HepG2 (cell line): ENCODE data around the gene FBF1. TPM values are rescaled to one million over a fixed set of nuclear protein-coding genes. Genes with fewer than 3 reads are reported as not detected.

Experiments
- ARID5B ChIP-seq: IDR thresholded peaks from 2 replicates; pipeline ENCODE4 v1.4.0; 2020; ENCODE audit warnings: mild to moderate bottlenecking, missing genetic modification reagents
- ATF6 ChIP-seq: sonication (generic); formaldehyde crosslinking; conservative IDR thresholded peaks from 2 replicates; pipeline ENCODE4 v1.4.0; 2020; ENCODE audit warnings: missing genetic modification reagents
- ATF7-NPFF ChIP-seq: sonication (generic); formaldehyde crosslinking; IDR thresholded peaks from 2 replicates; pipeline ENCODE4 v1.8.1; 2023; ENCODE audit warnings: mild to moderate bottlenecking, low read depth, missing genetic modification reagents, moderate library complexity
- KAT7 ChIP-seq: IDR thresholded peaks from 2 replicates; pipeline ENCODE4 v1.6.1; 2018; ENCODE audit warnings: borderline replicate concordance, missing compliant biosample characterization
- LCORL ChIP-seq, 2 experiments: fragments of 450-650 bp in 1 of 2; sonication (generic) in 1 of 2; formaldehyde crosslinking in 1 of 2; IDR thresholded peaks; 2 replicates each; pipeline versions ENCODE4 v1.5.0 to v1.6.1; 2017 to 2020; ENCODE audit warnings: antibody characterized with exemption in 1 of 2, missing genetic modification reagents in 1 of 2
- NFE2L1 ChIP-seq: sonication (generic); formaldehyde crosslinking; IDR thresholded peaks from 2 replicates; pipeline ENCODE4 v1.4.0; 2020; ENCODE audit warnings: missing genetic modification reagents, mild to moderate bottlenecking, borderline replicate concordance
- NFKB2 ChIP-seq: sonication (generic); formaldehyde crosslinking; IDR thresholded peaks from 2 replicates; pipeline ENCODE4 v1.4.0; 2020; ENCODE audit warnings: missing genetic modification reagents, borderline replicate concordance
- NR0B2 ChIP-seq: sonication (generic); formaldehyde crosslinking; IDR thresholded peaks from 2 replicates; pipeline ENCODE4 v1.4.0; 2020; ENCODE audit warnings: mild to moderate bottlenecking, missing genetic modification reagents
- NR2F1 ChIP-seq, 2 experiments: fragments of 450-650 bp in 1 of 2; formaldehyde crosslinking in 1 of 2; IDR thresholded peaks; 2 replicates each; pipeline versions ENCODE4 v1.5.0 to v1.6.1; 2016 to 2020; ENCODE audit warnings: mild to moderate bottlenecking in 1 of 2, missing compliant biosample characterization in 1 of 2, missing genetic modification reagents in 1 of 2, moderate library complexity in 1 of 2
- NRL ChIP-seq: sonication (generic); formaldehyde crosslinking; IDR thresholded peaks from 2 replicates; pipeline ENCODE4 v1.5.0; 2020; ENCODE audit warnings: missing genetic modification reagents, mild to moderate bottlenecking, moderate library complexity, borderline replicate concordance
- ZKSCAN1 ChIP-seq: fragments of 150-350 bp; IDR thresholded peaks from 2 replicates; pipeline ENCODE4 v1.6.1; 2014; ENCODE audit warnings: low read length
- ZNF101 ChIP-seq: sonication (generic); formaldehyde crosslinking; IDR thresholded peaks from 2 replicates; pipeline ENCODE4 v1.4.0; 2020; ENCODE audit warnings: mild to moderate bottlenecking, low read depth, missing genetic modification reagents, borderline replicate concordance
- ZNF138 ChIP-seq: sonication (generic); formaldehyde crosslinking; IDR thresholded peaks from 2 replicates; pipeline ENCODE4 v1.5.0; 2020; ENCODE audit warnings: mild to moderate bottlenecking, low read depth, missing genetic modification reagents
- ZNF20 ChIP-seq: sonication (generic); formaldehyde crosslinking; IDR thresholded peaks from 2 replicates; pipeline ENCODE4 v1.4.0; 2020; ENCODE audit warnings: mild to moderate bottlenecking, moderate library complexity, missing genetic modification reagents
- ZNF263 ChIP-seq: sonication (generic); formaldehyde crosslinking; IDR thresholded peaks from 2 replicates; pipeline ENCODE4 v1.4.0; 2020; ENCODE audit warnings: missing genetic modification reagents
- ZNF331 ChIP-seq: sonication (generic); formaldehyde crosslinking; IDR thresholded peaks from 2 replicates; pipeline ENCODE4 v1.4.0; 2020; ENCODE audit warnings: missing genetic modification reagents
- ZNF343 ChIP-seq: sonication (generic); formaldehyde crosslinking; IDR thresholded peaks from 2 replicates; pipeline ENCODE4 v1.4.0; 2020; ENCODE audit warnings: mild to moderate bottlenecking, missing genetic modification reagents
- ZNF879 ChIP-seq: sonication (generic); formaldehyde crosslinking; IDR thresholded peaks from 2 replicates; pipeline ENCODE4 v1.8.1; 2023; ENCODE audit warnings: missing genetic modification reagents
- polyA plus RNA-seq, 8 experiments: library from polyadenylated mRNA; depleted of rRNA in 3 of 8; stranded (reverse) in 7 of 8; unstranded in 1 of 8; fragments of >200 nt; fragmentation: Illumina TruSeq in 4 of 8; extraction: Trizol in 4 of 8; gene quantifications; 2 replicates each; pipeline versions ENCODE4 v1.2.1 to v1.2.3, GENCODE V29; 2011 to 2016; ENCODE audit warnings: low read depth in 4 of 8, missing spikeins in 1 of 8, mixed read lengths in 1 of 8; ENCODE audit not compliant: insufficient read depth in 1 of 8
- total RNA-seq, 5 experiments: library from RNA; depleted of rRNA; stranded (reverse); fragments of >200 nt; fragmentation: Illumina TruSeq; extraction: Trizol; gene quantifications; 2 replicates each; pipeline ENCODE4 v1.2.3, GENCODE V29; 2016; ENCODE audit warnings: low read depth in 1 of 5

FBF1 gene
- total and polyA plus RNA-seq, 2 of the 13 experiments (the other 11 are each of a cell fraction or from before 2014, with no cell fraction given) = 2.4 to 8.1 TPM

GRCh38 chr17:75876190-75876937 lies 64.5 kb downstream of the FBF1 start (continued):
- TF ChIP-seq ARID5B (CRISPR knock-in tag) = peak; percentile 87
- peak; percentile 85 for TF ChIP-seq ATF7-NPFF
- TF ChIP-seq ZNF138 = no peak; the same call in 1 of the 2 replicates
- peak; percentile 90; the same call in 1 of the 2 replicates for TF ChIP-seq NFKB2
- peak; percentile 91 for TF ChIP-seq ZNF331 (CRISPR knock-in tag)
- TF ChIP-seq KAT7 (CRISPR knock-in tag) = 0 out of 2 replicates have a peak, but pooled peaks have one; percentile 9
- TF ChIP-seq ZKSCAN1 = peak; percentile 67
- no peak; the same call in 1 of the 2 replicates for TF ChIP-seq NFE2L1
- TF ChIP-seq NR2F1 (CRISPR knock-in tag; IDR thresholded peaks at IDR 0.05) = peak in 1 of 2 experiments; percentile 70; a peak in 3 of 4 replicates
- TF ChIP-seq ATF6 (CRISPR knock-in tag) = no peak
- TF ChIP-seq ZNF263 = peak; percentile 94
- TF ChIP-seq LCORL (IDR thresholded peaks at IDR 0.05) = no peak
- TF ChIP-seq LCORL (CRISPR knock-in tag; IDR thresholded peaks at IDR 0.05) = peak; percentile 100
- TF ChIP-seq ZNF20 = no peak
- no peak for TF ChIP-seq ZNF879 (CRISPR knock-in tag)
- peak; percentile 94 for TF ChIP-seq ZNF343 (CRISPR knock-in tag)
- no peak for TF ChIP-seq ZNF101 (CRISPR knock-in tag)
- peak; percentile 95 for TF ChIP-seq NRL (CRISPR knock-in tag)
- peak; percentile 83 for TF ChIP-seq NR0B2 (CRISPR knock-in tag)
